ENCODE measurements around the gene SH3GL3.

DNA sequence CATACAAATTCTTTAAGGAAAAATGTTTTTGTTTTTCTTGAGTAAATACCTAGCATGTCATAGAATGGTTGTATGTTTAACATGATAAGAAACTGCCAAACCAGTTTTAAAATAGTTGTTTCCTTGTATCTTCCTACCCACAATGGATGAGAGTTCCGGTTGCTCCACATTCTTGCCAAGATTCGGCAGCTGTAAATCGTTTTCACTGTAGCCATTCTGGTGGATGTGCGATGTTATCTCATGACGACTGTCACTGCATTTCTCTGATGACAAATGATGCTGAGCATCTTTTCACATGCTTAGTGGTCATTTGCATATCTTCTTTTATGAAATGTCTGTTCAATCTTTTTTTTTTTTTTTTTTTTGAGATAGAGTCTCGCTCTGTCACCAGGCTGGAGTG is 36.6 kb upstream of the SH3GL3 start:
- TF ChIP-seq, protein P1, sequence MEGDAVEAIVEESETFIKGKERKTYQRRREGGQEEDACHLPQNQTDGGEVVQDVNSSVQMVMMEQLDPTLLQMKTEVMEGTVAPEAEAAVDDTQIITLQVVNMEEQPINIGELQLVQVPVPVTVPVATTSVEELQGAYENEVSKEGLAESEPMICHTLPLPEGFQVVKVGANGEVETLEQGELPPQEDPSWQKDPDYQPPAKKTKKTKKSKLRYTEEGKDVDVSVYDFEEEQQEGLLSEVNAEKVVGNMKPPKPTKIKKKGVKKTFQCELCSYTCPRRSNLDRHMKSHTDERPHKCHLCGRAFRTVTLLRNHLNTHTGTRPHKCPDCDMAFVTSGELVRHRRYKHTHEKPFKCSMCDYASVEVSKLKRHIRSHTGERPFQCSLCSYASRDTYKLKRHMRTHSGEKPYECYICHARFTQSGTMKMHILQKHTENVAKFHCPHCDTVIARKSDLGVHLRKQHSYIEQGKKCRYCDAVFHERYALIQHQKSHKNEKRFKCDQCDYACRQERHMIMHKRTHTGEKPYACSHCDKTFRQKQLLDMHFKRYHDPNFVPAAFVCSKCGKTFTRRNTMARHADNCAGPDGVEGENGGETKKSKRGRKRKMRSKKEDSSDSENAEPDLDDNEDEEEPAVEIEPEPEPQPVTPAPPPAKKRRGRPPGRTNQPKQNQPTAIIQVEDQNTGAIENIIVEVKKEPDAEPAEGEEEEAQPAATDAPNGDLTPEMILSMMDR (IDR thresholded peaks at IDR 0.05 in 8 of 11, conservative IDR thresholded peaks at IDR 0.05 in 3 of 11), result no peak
- TF ChIP-seq POLR2AphosphoS5 (IDR thresholded peaks at IDR 0.05), result no peak
- TF ChIP-seq POLR2A (IDR thresholded peaks at IDR 0.05), result no peak
